MCF 10A (cell line): ENCODE data around the gene PTPRN2. TPM values are rescaled to one million over a fixed set of nuclear protein-coding genes. Genes with fewer than 3 reads are reported as not detected.

Source experiments
- BruUV-seq: library from RNA; stranded (reverse); fragments of 400-500 nt; replicated peaks from 2 replicates; lab custom pipeline; 2021; lab: Mats Ljungman, UMichigan
- CTCF ChIA-PET: fragments of 300-600 bp; sonication (Branson Sonifier 250); formaldehyde crosslinking; extraction: SDS; loops from one replicate; lab custom pipeline; 2021; ENCODE audit warnings: antibody characterized with exemption, inconsistent platforms; lab: Yijun Ruan, JAX
- POLR2A ChIA-PET: fragments of 300-600, 350-650 bp; sonication (Branson Sonifier 250); formaldehyde crosslinking; extraction: SDS; loops from one replicate; lab custom pipeline; 2020; ENCODE audit warnings: antibody characterized with exemption, inconsistent platforms; lab: Yijun Ruan, JAX
- DNase-seq: peaks from one replicate; pipeline ENCODE4 v3.0.0-alpha.2; 2018; ENCODE audit not compliant: unreplicated experiment
- H3K27ac Mint-ChIP-seq: one replicate; pipeline ENCODE4 v1.8.0; 2022; ENCODE audit warnings: mild to moderate bottlenecking, low read depth, mixed read lengths; ENCODE audit not compliant: unreplicated experiment
- H3K27me3 Mint-ChIP-seq: one replicate; pipeline ENCODE4 v1.8.0; 2022; ENCODE audit warnings: mixed read lengths; ENCODE audit not compliant: insufficient read depth, unreplicated experiment
- H3K36me3 Mint-ChIP-seq: one replicate; pipeline ENCODE4 v1.8.0; 2022; ENCODE audit warnings: mild to moderate bottlenecking, moderate library complexity, mixed read lengths; ENCODE audit not compliant: insufficient read depth, unreplicated experiment
- H3K4me1 Mint-ChIP-seq: one replicate; pipeline ENCODE4 v1.8.0; 2022; ENCODE audit warnings: mixed read lengths; ENCODE audit not compliant: insufficient read depth, unreplicated experiment
- H3K4me3 Mint-ChIP-seq: one replicate; pipeline ENCODE4 v1.8.0; 2022; ENCODE audit warnings: mild to moderate bottlenecking, moderate library complexity, mixed read lengths; ENCODE audit not compliant: unreplicated experiment
- H3K9me3 Mint-ChIP-seq: one replicate; pipeline ENCODE4 v1.8.0; 2022; ENCODE audit warnings: mixed read lengths; ENCODE audit not compliant: unreplicated experiment
- intact Hi-C: fragments of 100-400 bp; cut with micrococcal nuclease; formaldehyde crosslinking; loops from 2 replicates; pipeline ENCODE4 v1.14.1; 2022
- total RNA-seq: library from RNA; stranded (reverse); gene quantifications from 2 replicates; pipeline ENCODE4 v1.2.3, GENCODE V29; 2022
- TF ChIP-seq, protein P1 (sequence below): fragments of 200-600 bp; IDR thresholded peaks from one replicate; pipeline ENCODE4 v1.8.0; 2022; ENCODE audit warnings: antibody characterized with exemption, mild to moderate bottlenecking; ENCODE audit not compliant: unreplicated experiment

The PTPRN2 gene
- total RNA-seq, 1 experiment from 2014 or later = 4.5 TPM

DNA sequence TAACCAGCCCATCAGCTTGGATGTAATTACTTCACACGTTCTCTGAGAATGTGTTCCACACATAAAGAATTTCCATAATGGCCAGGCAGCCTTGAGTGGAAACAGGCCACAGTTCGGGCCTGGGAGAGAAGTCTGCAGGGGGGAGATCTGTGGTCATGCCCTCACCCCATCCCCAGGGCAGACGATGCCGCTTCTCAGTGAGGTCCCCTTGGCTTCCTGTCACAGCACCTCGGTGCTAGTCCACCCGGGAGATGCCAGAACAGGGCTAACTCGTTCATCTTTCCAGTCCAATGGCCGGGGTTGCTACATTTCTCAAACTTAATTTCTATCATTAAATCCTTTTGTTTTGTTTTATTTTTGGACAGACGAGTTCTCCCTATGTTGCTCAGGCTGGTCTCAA lies 624.1 kb downstream of the PTPRN2 start:
- no peaks in the 10 kb centered on the region for H3K36me3 Mint-ChIP-seq
- TF ChIP-seq, protein P1, sequence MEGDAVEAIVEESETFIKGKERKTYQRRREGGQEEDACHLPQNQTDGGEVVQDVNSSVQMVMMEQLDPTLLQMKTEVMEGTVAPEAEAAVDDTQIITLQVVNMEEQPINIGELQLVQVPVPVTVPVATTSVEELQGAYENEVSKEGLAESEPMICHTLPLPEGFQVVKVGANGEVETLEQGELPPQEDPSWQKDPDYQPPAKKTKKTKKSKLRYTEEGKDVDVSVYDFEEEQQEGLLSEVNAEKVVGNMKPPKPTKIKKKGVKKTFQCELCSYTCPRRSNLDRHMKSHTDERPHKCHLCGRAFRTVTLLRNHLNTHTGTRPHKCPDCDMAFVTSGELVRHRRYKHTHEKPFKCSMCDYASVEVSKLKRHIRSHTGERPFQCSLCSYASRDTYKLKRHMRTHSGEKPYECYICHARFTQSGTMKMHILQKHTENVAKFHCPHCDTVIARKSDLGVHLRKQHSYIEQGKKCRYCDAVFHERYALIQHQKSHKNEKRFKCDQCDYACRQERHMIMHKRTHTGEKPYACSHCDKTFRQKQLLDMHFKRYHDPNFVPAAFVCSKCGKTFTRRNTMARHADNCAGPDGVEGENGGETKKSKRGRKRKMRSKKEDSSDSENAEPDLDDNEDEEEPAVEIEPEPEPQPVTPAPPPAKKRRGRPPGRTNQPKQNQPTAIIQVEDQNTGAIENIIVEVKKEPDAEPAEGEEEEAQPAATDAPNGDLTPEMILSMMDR = no peak
- no peaks in the 10 kb centered on the region for H3K27me3 Mint-ChIP-seq
- no peaks in the 10 kb centered on the region for H3K4me1 Mint-ChIP-seq
- no peak for DNase-seq
- no peak overlapping the region for H3K4me3 Mint-ChIP-seq
- no TSS peak for BruUV-seq
- no peak overlapping the region for H3K27ac Mint-ChIP-seq
- POLR2A ChIA-PET = no interaction called here
- intact Hi-C loops = no loop called here
- CTCF ChIA-PET = no interaction called here
- peaks cover 9% of the 10 kb centered on the region for H3K9me3 Mint-ChIP-seq

DNA sequence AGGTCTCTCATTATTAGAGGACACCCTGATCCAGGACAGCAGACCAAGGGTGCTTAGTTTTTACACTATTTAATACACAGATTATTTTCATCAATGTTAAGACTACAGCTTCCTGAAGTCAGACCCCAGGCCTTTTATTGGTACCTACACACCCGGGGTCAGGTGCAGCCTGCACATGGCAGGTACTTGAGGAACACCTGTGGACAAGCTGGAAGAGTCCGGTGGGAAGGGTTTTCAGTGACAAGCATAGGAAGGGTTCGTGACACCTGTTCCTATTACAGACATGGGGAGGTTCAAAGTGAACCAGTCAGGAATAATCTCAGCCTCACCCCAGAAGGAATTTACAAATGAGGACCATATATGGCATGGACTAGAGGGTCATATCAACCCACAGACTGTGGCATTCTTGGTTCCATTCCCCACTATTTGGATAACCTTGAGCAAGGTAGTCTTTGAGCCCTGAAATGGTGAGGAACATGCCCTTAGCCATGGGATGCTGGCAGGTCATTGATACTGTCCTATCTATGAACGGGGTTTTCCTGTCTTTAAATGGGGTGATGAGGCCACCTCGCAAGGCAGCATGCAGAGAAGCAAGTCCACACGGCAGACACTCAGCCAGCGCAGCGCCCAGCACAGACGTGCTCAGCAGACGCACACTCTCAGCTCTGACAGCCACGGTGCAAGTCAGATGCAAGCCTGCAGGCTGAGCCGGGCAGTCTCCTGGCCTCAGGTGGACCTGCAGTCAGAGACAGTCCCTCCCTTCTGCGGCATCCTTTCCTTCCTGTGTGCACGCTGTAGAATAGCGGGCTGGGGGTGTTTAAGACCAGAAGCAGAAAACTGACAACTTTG lies 624.9 kb downstream of the PTPRN2 start:
- Mint-ChIP-seq H3K9me3 (peaks cover 17% of the 10 kb centered on the region), H3K36me3 (no peaks in the 10 kb centered on the region), H3K27me3 (no peaks in the 10 kb centered on the region), H3K27ac (no peak overlapping the region), H3K4me1 (no peaks in the 10 kb centered on the region), H3K4me3 (no peak overlapping the region)
- TF ChIP-seq, protein P1 = no peak
- CTCF ChIA-PET = no interaction called here
- POLR2A ChIA-PET = no interaction called here
- intact Hi-C loops = no loop called here
- no TSS peak for BruUV-seq
- DNase-seq = no peak

DNA sequence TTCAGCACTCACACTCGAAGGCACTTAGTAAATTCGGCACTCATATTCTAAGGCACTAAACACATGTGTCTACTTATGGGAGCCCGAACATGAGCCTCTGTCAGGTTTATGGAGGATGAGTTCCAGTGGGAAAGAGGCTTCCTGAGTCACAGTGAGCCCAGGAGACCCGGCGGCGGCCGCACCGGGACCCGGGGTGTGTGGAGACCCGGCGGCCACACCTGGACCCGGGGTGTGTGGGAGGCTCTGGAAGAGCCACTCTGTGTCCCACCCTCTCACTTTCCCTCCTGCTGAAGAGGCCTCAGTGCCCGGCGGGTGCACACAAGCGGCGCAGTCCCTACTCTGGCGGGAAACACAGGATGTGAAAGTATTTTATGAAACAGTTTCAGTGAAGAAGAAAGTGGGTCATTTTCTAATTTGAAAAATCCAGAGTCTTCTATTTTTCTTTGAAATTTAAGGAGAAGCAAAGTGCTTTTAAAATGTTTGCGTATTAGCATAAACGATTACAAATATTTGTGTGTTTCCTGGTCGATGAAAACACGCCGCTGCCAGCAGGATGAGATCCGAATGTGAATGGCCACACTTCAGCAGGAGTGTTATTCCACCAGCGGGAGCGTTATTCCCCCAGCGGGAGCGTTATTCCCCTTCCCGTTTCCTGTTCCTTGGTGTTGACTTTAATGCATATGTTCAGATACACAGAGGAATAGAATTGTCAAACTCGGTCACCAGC lies 625.7 kb downstream of the PTPRN2 start:
- intact Hi-C loops = no loop called here
- no TSS peak for BruUV-seq
- Mint-ChIP-seq H3K9me3 (peaks cover 18% of the 10 kb centered on the region), H3K36me3 (no peaks in the 10 kb centered on the region), H3K4me1 (no peaks in the 10 kb centered on the region), H3K27me3 (no peaks in the 10 kb centered on the region), H3K4me3 (no peak overlapping the region), H3K27ac (no peak overlapping the region)
- CTCF ChIA-PET = no interaction called here
- POLR2A ChIA-PET = no interaction called here
- TF ChIP-seq, protein P1 = no peak
- no peak for DNase-seq

DNA sequence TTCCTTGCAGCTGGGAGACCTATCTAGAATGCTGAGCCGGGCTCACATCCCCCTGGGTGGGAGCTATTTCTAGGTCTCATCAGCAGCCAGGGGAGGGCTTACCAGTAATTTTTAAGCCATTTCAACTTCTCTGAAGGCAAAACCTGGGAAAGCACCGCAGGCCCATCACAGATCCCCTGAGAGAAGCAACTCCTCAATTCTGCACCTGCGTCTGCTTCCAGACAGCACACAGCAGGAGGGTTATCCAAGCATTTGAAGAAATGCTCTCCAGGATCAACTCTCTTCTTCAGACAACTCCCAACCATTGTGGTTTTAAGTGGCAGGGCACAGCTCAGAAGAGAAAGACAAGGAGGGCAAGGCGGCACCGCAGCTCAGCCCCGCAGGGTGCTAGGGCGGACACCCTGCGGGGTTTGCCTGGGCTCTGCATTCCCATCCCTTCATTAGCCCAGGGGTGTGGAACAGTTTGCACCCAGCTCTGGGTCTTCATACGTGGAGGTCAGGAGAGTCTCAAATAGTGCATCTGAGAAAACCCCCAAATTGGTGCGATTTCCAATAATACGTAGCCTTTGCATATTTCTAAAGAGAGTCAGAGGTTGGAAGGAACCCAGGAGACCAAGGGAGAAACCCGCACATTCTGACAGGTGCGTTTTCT lies 632.1 kb downstream of the PTPRN2 start:
- TF ChIP-seq, protein P1 = no peak
- Mint-ChIP-seq H3K4me1 (no peaks in the 10 kb centered on the region), H3K9me3 (peaks cover 30% of the 10 kb centered on the region), H3K36me3 (no peaks in the 10 kb centered on the region), H3K4me3 (no peak overlapping the region), H3K27me3 (no peaks in the 10 kb centered on the region), H3K27ac (no peak overlapping the region)
- ChIA-PET POLR2A (no interaction called here), CTCF (interaction anchor here (0.6 to 1.0 kb wide), 2 partner anchors 319 to 331 kb away, joined by 3 read pairs; no protein-coding TSS in a partner anchor)
- BruUV-seq = no TSS peak
- intact Hi-C loops = no loop called here
- DNase-seq = no peak
